A673 (cell line): ENCODE data around the gene TLE4. TPM values are rescaled to one million over a fixed set of nuclear protein-coding genes. Genes with fewer than 3 reads are reported as not detected.
"Not testable (repeated sequence)": the region's sequence is repeated elsewhere in the genome, so short reads cannot be mapped to it uniquely, and the experiment has no call there.

Experiments
- BruUV-seq: library from RNA; stranded (reverse); fragments of 400-500 nt; replicated peaks from 2 replicates; lab custom pipeline; 2021; lab: Mats Ljungman, UMichigan
- CTCF ChIA-PET: fragments of 300-600 bp; sonication (Branson Sonifier 250); formaldehyde crosslinking; loops from one replicate; lab custom pipeline; 2022; ENCODE audit warnings: antibody characterized with exemption; lab: Charles Lee
- POLR2A ChIA-PET: fragments of 300-600 bp; sonication (Branson Sonifier 250); formaldehyde crosslinking; loops from one replicate; lab custom pipeline; 2022; ENCODE audit warnings: antibody characterized with exemption; ENCODE audit not compliant: low non-redundant PET; lab: Charles Lee
- DNase-seq: peaks from one replicate; pipeline ENCODE4 v3.0.0-alpha.2; 2015; ENCODE audit warnings: low spot score
- H3K27ac ChIP-seq: fragments of 200-600 bp; sonication (generic); 2 replicates; pipeline ENCODE4 v1.5.1; 2016; ENCODE audit warnings: mixed run types, low read depth, mild to moderate bottlenecking, mixed read lengths, antibody characterized with exemption, low read length; ENCODE audit not compliant: poor library complexity, severe bottlenecking
- H3K27me3 ChIP-seq: fragments of 200-600 bp; sonication (generic); replicated peaks from 2 replicates; pipeline ENCODE4 v1.6.1; 2017; ENCODE audit warnings: mixed run types, low read depth, mild to moderate bottlenecking, mixed read lengths, antibody characterized with exemption, low read length; ENCODE audit not compliant: insufficient read depth, poor library complexity
- H3K36me3 ChIP-seq: fragments of 200-600 bp; sonication (generic); 2 replicates; pipeline ENCODE4 v1.6.1; 2016; ENCODE audit warnings: mixed run types, mild to moderate bottlenecking, mixed read lengths, antibody characterized with exemption, low read length; ENCODE audit not compliant: insufficient read depth, poor library complexity, severe bottlenecking
- H3K4me1 ChIP-seq: fragments of 200-600 bp; sonication (generic); 2 replicates; pipeline ENCODE4 v1.6.1; 2017; ENCODE audit warnings: mixed run types, mild to moderate bottlenecking, mixed read lengths, antibody characterized with exemption, low read length; ENCODE audit not compliant: insufficient read depth, poor library complexity, severe bottlenecking
- H3K4me3 ChIP-seq: fragments of 200-600 bp; sonication (generic); 2 replicates; pipeline ENCODE4 v1.5.1; 2016; ENCODE audit warnings: low read depth, mixed run types, mild to moderate bottlenecking, mixed read lengths, low read length; ENCODE audit not compliant: poor library complexity, severe bottlenecking
- H3K9me3 ChIP-seq: fragments of 200-600 bp; sonication (generic); 2 replicates; pipeline ENCODE4 v1.6.1; 2016; ENCODE audit warnings: mixed run types, low read depth, mild to moderate bottlenecking, mixed read lengths, antibody characterized with exemption, low read length; ENCODE audit not compliant: poor library complexity, severe bottlenecking
- EZH2 ChIP-seq: fragments of 200-600 bp; sonication (generic); IDR thresholded peaks from 2 replicates; pipeline ENCODE4 v1.6.1; 2017; ENCODE audit warnings: borderline replicate concordance, low read depth, mild to moderate bottlenecking, mixed read lengths, antibody characterized with exemption, low read length; ENCODE audit not compliant: poor library complexity, severe bottlenecking
- intact Hi-C: fragments of 100-400 bp; cut with micrococcal nuclease; formaldehyde crosslinking; loops from one replicate; pipeline ENCODE4 v1.10.0; 2022; ENCODE audit not compliant: unreplicated experiment
- total RNA-seq: library from RNA; stranded (reverse); gene quantifications from 2 replicates; pipeline ENCODE4 v1.2.3, GENCODE V29; 2021
- TF ChIP-seq, protein P1 (sequence below): fragments of 300-800, 200-600 bp; sonication (generic); conservative IDR thresholded peaks from 2 replicates; pipeline ENCODE4 v1.5.1; 2017; ENCODE audit warnings: low read depth, mild to moderate bottlenecking, antibody characterized with exemption, low read length, moderate library complexity, mixed read lengths

Gene TLE4
- total RNA-seq, 1 experiment from 2014 or later = 21.3 TPM

GRCh38 chr9:79637177-79637925, 65.6 kb downstream of the TLE4 start:
- intact Hi-C loops = no loop called here
- no peak overlapping the region for H3K27ac ChIP-seq
- DNase-seq = no peak
- POLR2A ChIA-PET = no interaction called here
- CTCF ChIA-PET = no interaction called here
- no TSS peak for BruUV-seq
- H3K36me3 ChIP-seq = no peaks in the 10 kb centered on the region
- no peak overlapping the region for H3K4me3 ChIP-seq
- peaks cover 11% of the 10 kb centered on the region for H3K4me1 ChIP-seq
- no peaks in the 10 kb centered on the region for H3K27me3 ChIP-seq
- no peaks in the 10 kb centered on the region for H3K9me3 ChIP-seq
- TF ChIP-seq, protein P1, sequence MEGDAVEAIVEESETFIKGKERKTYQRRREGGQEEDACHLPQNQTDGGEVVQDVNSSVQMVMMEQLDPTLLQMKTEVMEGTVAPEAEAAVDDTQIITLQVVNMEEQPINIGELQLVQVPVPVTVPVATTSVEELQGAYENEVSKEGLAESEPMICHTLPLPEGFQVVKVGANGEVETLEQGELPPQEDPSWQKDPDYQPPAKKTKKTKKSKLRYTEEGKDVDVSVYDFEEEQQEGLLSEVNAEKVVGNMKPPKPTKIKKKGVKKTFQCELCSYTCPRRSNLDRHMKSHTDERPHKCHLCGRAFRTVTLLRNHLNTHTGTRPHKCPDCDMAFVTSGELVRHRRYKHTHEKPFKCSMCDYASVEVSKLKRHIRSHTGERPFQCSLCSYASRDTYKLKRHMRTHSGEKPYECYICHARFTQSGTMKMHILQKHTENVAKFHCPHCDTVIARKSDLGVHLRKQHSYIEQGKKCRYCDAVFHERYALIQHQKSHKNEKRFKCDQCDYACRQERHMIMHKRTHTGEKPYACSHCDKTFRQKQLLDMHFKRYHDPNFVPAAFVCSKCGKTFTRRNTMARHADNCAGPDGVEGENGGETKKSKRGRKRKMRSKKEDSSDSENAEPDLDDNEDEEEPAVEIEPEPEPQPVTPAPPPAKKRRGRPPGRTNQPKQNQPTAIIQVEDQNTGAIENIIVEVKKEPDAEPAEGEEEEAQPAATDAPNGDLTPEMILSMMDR = no peak
- TF ChIP-seq EZH2 = no peak

DNA sequence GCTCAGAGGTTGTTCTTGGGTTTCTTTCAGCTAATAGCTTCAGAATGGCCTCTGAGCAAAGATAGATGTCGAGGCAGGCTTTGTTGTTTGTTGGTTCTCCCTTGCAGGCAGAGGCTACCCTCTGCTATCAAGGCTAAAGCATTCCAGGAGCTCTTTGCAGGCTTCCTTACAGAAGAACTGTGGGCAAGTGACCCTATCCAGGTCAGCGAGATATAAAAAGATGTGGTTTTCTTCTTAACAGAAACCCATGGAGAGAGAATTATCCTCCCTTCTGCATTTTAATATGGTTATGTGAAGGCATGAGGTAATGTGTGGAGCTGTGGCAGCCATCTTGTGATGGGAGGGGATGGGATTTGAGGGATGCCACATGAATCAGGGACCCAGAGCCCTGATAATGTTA, 67.0 kb downstream of the TLE4 start:
- TF ChIP-seq, protein P1 = no peak
- TF ChIP-seq EZH2 = no peak

DNA sequence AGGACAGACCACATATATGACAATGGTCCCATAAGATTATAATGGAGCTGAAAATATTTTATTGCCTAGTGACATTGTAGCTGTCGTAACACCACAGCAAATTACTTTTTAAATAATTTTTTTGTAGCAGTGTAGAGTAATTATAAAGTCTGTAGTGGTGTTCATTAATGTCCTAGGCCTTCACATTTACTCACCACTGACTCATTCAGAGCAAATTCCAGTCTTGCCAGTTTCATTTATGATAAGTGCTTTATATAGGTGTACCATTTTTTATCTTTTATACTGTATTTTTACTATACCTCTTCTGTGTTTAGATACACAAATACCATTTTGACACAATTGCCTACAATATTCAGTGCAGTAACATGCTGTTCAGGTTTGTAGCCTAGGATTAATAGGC, 67.6 kb downstream of the TLE4 start:
- DNase-seq = no peak
- H3K36me3 ChIP-seq = no peaks in the 10 kb centered on the region
- TF ChIP-seq, protein P1 = no peak
- TF ChIP-seq EZH2 = no peak
- POLR2A ChIA-PET = no interaction called here
- H3K9me3 ChIP-seq = peaks cover 6% of the 10 kb centered on the region
- no peaks in the 10 kb centered on the region for H3K27me3 ChIP-seq
- no peaks in the 10 kb centered on the region for H3K4me1 ChIP-seq
- no peak overlapping the region for H3K4me3 ChIP-seq
- CTCF ChIA-PET = no interaction called here
- no TSS peak for BruUV-seq
- intact Hi-C loops = no loop called here
- no peak overlapping the region for H3K27ac ChIP-seq

More for the DNA sequence above, 67.0 kb downstream of the TLE4 start:
- H3K27ac ChIP-seq = no peak overlapping the region
- no peaks in the 10 kb centered on the region for H3K36me3 ChIP-seq
- intact Hi-C loops = no loop called here
- H3K4me1 ChIP-seq = no peaks in the 10 kb centered on the region
- no TSS peak for BruUV-seq
- peaks cover under 1% of the 10 kb centered on the region for H3K9me3 ChIP-seq
- ChIA-PET CTCF (no interaction called here), POLR2A (interaction anchor here (0.6 kb wide), 1 partner anchor 411 kb away, joined by 15 read pairs; no protein-coding TSS in a partner anchor)
- no peak for DNase-seq
- H3K4me3 ChIP-seq = no peak overlapping the region
- no peaks in the 10 kb centered on the region for H3K27me3 ChIP-seq

DNA sequence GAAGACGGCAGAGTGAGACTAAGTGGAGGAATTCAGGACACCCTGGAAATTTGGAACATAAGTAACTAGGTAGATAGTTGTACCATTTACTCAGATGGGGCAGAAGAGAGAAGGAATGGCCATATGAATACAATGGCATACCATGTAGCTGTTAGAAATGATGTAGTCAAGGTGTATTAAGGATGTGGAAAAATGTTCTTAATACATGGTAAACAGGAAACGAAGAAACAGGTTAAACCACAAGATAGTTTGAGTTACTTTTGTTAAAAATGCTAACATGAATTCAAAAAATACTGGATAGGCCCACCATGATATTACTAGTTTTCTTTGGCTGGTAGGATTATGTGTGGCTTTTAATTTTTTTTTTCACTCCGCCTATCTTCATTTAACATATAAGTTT, 68.3 kb downstream of the TLE4 start:
- H3K9me3 ChIP-seq, BruUV-seq, H3K4me1 ChIP-seq, DNase-seq, CTCF ChIA-PET, intact Hi-C loops, H3K36me3 ChIP-seq, H3K4me3 ChIP-seq, H3K27ac ChIP-seq, POLR2A ChIA-PET, H3K27me3 ChIP-seq: not testable (repeated sequence)
